HepG2 (cell line): Measurements from ENCODE around the gene PLA2G4D. TPM values are rescaled to one million over a fixed set of nuclear protein-coding genes. Genes with fewer than 3 reads are reported as not detected.

Experiments used
- ATAC-seq: fragments of 200-7000 bp; cut with Tn5 transposase; 3 replicates; pipeline ENCODE4 v1.9.1; 2020; ENCODE audit warnings: mild to moderate bottlenecking, moderate library complexity
- BruUV-seq: library from RNA; stranded (reverse); fragments of 400-500 nt; replicated peaks from 2 replicates; lab custom pipeline; 2021; lab: Mats Ljungman, UMichigan
- CTCF ChIA-PET: fragments of 300-600 bp; formaldehyde crosslinking; extraction: SDS; loops from one replicate; lab custom pipeline; 2021; ENCODE audit warnings: low total read pairs, inconsistent platforms, low intra/inter-chr PET ratio; lab: Yijun Ruan, JAX
- POLR2A ChIA-PET: fragments of 350-600 bp; sonication (Branson Sonifier 250); formaldehyde crosslinking; loops from one replicate; lab custom pipeline; 2020; ENCODE audit warnings: antibody characterized with exemption, inconsistent platforms; lab: Yijun Ruan, JAX
- DNase-seq: peaks from one replicate; pipeline ENCODE4 v3.0.0-alpha.2; 2015; ENCODE audit warnings: low spot score
- FAIRE-seq: peaks from 3 replicates; lab custom pipeline; 2011; peaks lifted over from hg19 to GRCh38; lab: Jason Lieb, UNC
- H2AFZ ChIP-seq: one replicate; pipeline ENCODE4 v1.6.1; 2011; ENCODE audit warnings: low read length, inconsistent platforms
- H3K27ac ChIP-seq: fragments of 300-600 bp; 3 replicates; pipeline ENCODE4 v1.8.0; 2011; ENCODE audit warnings: mixed run types, mild to moderate bottlenecking, mixed read lengths, low read length, inconsistent platforms; ENCODE audit not compliant: insufficient read depth; ENCODE audit errors: extremely low read length
- H3K27me3 ChIP-seq, 2 experiments: fragments of 200-600 bp in 1 of 2; 2 replicates in 1 of 2; 3 replicates in 1 of 2; pipeline versions ENCODE4 v1.6.0 to v1.8.0; 2011; ENCODE audit warnings: low read length in 2 of 2, mild to moderate bottlenecking in 2 of 2, moderate library complexity in 2 of 2, inconsistent platforms in 1 of 2; ENCODE audit not compliant: insufficient read depth in 2 of 2, control insufficient read depth in 1 of 2
- H3K36me3 ChIP-seq, 2 experiments: fragments of 200-600 bp in 1 of 2; replicated peaks in 1 of 2; 2 replicates in 1 of 2; 3 replicates in 1 of 2; pipeline versions ENCODE4 v1.5.1 to v1.8.0; 2011; ENCODE audit warnings: low read length in 2 of 2, inconsistent platforms in 1 of 2; ENCODE audit not compliant: insufficient read depth in 2 of 2, control insufficient read depth in 1 of 2
- H3K4me1 ChIP-seq: 2 replicates; pipeline ENCODE4 v1.5.1; 2012; ENCODE audit warnings: low read length, inconsistent platforms; ENCODE audit not compliant: insufficient read depth
- H3K4me2 ChIP-seq: 2 replicates; pipeline ENCODE4 v1.6.0; 2011; ENCODE audit warnings: low read depth, low read length, inconsistent platforms
- H3K4me3 ChIP-seq, 3 experiments: fragments of 200-600 bp in 1 of 3; sonication (generic), shearing (Covaris generic) in 1 of 3; replicated peaks in 1 of 3; 2 replicates each; pipeline ENCODE4 v1.5.1; 2011 to 2016; ENCODE audit warnings: low read length in 3 of 3, inconsistent platforms in 2 of 3, low read depth in 2 of 3, mild to moderate bottlenecking in 2 of 3, control low read depth in 1 of 3, mixed read lengths in 1 of 3; ENCODE audit not compliant: insufficient read depth in 1 of 3
- H3K79me2 ChIP-seq: one replicate; pipeline ENCODE4 v1.6.1; 2011; ENCODE audit warnings: low read length, inconsistent platforms; ENCODE audit not compliant: insufficient read depth
- H3K9ac ChIP-seq: 2 replicates; pipeline ENCODE4 v1.6.0; 2011; ENCODE audit warnings: mild to moderate bottlenecking, low read depth, low read length, inconsistent platforms; ENCODE audit not compliant: insufficient read depth
- H3K9me3 ChIP-seq: 2 replicates; pipeline ENCODE4 v1.5.1; 2012; ENCODE audit warnings: mild to moderate bottlenecking, low read length
- H4K20me1 ChIP-seq: 2 replicates; pipeline ENCODE4 v1.6.0; 2011; ENCODE audit warnings: inconsistent platforms, mild to moderate bottlenecking, low read length, moderate library complexity; ENCODE audit not compliant: insufficient read depth
- GATAD2A ChIP-seq: IDR thresholded peaks from 2 replicates; pipeline ENCODE4 v1.6.1; 2016
- HNRNPK ChIP-seq: fragments of 200-400 bp; formaldehyde crosslinking; IDR thresholded peaks from 2 replicates; pipeline ENCODE4 v1.6.1; 2018; ENCODE audit warnings: low read length, low read depth, moderate library complexity, mild to moderate bottlenecking; ENCODE audit not compliant: poor library complexity, severe bottlenecking
- ZNF44 ChIP-seq: sonication (generic); formaldehyde crosslinking; IDR thresholded peaks from 2 replicates; pipeline ENCODE4 v1.5.1; 2020; ENCODE audit warnings: mild to moderate bottlenecking, missing genetic modification reagents
- ZNF781 ChIP-seq: sonication (generic); formaldehyde crosslinking; IDR thresholded peaks from 2 replicates; pipeline ENCODE4 v1.5.1; 2020; ENCODE audit warnings: borderline replicate concordance, mild to moderate bottlenecking, missing genetic modification reagents; ENCODE audit errors: not compliant biosample characterization
- WGBS: methylation state at CpG from one replicate; pipeline ENCODE4 v1.1.6; 2017; ENCODE audit warnings: low lambda C conversion rate; 5-methylcytosine and 5-hydroxymethylcytosine counted together
- in situ Hi-C: cut with HindIII; loops from 2 replicates; pipeline ENCODE4 v1.10.0; 2017; ENCODE audit warnings: low pct_unique_long_range_greater_than_20kb; ENCODE audit not compliant: extremely low pct_ligation_motif_present
- intact Hi-C: fragments of 100-400 bp; cut with micrococcal nuclease; formaldehyde crosslinking; loops from one replicate; pipeline ENCODE4 v1.10.0; 2022; ENCODE audit not compliant: unreplicated experiment
- polyA plus RNA-seq, 8 experiments: library from polyadenylated mRNA; depleted of rRNA in 3 of 8; stranded (reverse) in 7 of 8; unstranded in 1 of 8; fragments of >200 nt; fragmentation: Illumina TruSeq in 4 of 8; extraction: Trizol in 4 of 8; gene quantifications; 2 replicates each; pipeline versions ENCODE4 v1.2.1 to v1.2.3, GENCODE V29; 2011 to 2016; ENCODE audit warnings: low read depth in 4 of 8, missing spikeins in 1 of 8, mixed read lengths in 1 of 8; ENCODE audit not compliant: insufficient read depth in 1 of 8
- total RNA-seq, 5 experiments: library from RNA; depleted of rRNA; stranded (reverse); fragments of >200 nt; fragmentation: Illumina TruSeq; extraction: Trizol; gene quantifications; 2 replicates each; pipeline ENCODE4 v1.2.3, GENCODE V29; 2016; ENCODE audit warnings: low read depth in 1 of 5
- TF ChIP-seq, protein P1 (sequence below): sonication (generic); formaldehyde crosslinking; IDR thresholded peaks from 2 replicates; pipeline ENCODE4 v1.8.1; 2022; ENCODE audit warnings: low read depth, mild to moderate bottlenecking, missing genetic modification reagents

PLA2G4D gene
- total and polyA plus RNA-seq, 2 of the 13 experiments (the other 11 are each of a cell fraction or from before 2014, with no cell fraction given): 0.04 to 0.21 TPM

DNA sequence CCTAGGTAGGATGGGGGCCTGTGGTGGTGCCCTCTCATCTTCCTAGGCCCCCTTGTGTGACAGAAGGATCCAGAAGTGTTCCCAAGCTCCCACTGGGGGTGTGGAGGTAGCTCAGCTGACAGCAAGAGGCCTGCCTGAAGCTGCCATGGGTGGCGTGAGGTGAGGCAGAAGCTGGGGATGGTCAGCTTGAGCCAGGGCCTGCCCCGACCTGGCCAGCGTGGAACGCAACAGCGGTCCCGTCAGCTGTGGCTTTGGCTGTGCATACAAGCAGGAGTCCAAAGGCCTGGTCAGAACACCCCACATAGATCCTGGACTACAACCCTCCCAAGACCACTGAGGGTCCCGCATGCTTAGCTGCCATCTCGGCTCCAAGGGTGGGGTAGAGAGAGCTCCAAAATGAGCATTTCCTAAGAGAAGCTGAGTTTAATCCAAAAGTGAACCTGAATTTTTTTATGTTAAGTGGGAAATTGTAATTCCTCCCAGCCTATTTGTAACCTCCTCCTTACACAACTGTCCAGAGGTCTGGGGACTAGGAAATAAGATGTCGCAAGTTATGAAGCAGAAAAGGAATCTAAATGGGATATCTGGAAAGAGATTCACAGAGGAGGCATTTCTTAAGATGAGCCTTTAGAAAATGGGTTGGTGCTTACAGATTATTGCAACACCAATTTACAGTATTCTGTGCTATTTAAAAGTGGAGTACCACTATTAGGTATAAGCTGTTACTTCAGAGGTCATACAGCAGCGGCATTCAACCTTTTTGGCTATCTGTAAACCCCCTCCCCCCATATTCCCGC is 9.9 kb upstream of the PLA2G4D start (continued):
- TF ChIP-seq, protein P1, sequence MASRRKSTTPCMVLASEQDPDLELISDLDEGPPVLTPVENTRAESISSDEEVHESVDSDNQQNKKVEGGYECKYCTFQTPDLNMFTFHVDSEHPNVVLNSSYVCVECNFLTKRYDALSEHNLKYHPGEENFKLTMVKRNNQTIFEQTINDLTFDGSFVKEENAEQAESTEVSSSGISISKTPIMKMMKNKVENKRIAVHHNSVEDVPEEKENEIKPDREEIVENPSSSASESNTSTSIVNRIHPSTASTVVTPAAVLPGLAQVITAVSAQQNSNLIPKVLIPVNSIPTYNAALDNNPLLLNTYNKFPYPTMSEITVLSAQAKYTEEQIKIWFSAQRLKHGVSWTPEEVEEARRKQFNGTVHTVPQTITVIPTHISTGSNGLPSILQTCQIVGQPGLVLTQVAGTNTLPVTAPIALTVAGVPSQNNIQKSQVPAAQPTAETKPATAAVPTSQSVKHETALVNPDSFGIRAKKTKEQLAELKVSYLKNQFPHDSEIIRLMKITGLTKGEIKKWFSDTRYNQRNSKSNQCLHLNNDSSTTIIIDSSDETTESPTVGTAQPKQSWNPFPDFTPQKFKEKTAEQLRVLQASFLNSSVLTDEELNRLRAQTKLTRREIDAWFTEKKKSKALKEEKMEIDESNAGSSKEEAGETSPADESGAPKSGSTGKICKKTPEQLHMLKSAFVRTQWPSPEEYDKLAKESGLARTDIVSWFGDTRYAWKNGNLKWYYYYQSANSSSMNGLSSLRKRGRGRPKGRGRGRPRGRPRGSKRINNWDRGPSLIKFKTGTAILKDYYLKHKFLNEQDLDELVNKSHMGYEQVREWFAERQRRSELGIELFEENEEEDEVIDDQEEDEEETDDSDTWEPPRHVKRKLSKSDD (CRISPR knock-in tag): no peak
- TF ChIP-seq HNRNPK: peak; percentile 15

DNA sequence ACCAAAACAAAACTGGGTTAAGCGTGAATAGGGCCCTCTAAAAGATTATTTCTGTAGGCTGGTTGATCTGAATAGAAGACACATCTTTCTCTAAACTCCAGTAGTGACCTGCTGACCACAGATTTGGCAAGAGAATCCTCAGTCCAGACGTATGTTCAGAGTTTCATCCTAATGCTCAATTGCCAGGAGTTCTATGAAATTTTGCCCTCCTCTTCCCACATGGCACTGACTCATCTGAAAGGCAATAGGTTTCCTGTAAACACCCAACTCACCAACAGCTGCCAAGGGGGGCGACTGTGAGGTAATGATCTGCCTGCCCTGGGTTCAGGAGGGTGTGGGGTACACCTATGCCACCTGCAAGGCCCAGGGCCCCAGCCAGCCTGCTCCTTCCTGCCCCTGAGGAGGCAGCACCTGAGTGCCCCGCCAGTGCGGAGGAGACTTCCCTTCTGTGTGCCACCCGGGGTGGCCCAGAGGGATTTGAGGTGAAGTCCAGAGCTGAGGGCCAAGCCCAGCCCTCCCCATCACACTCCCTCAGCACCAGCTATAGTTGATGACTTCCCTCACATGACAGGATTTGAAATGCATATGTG is 8.4 kb upstream of the PLA2G4D start:
- in situ Hi-C loops: no loop called here
- CTCF ChIA-PET: no interaction called here
- H3K9me3 ChIP-seq: no peaks in the 10 kb centered on the region
- no peaks in the 10 kb centered on the region for H4K20me1 ChIP-seq
- no peaks in the 10 kb centered on the region for H3K79me2 ChIP-seq
- FAIRE-seq (no peak), ATAC-seq (no peak), DNase-seq (no peak)
- peaks cover 1 to 8% of the 10 kb centered on the region in 2 experiments; a peak in 4 of 5 replicates for H3K27me3 ChIP-seq
- POLR2A ChIA-PET: no interaction called here
- no peak overlapping the region for H2AFZ ChIP-seq
- H3K27ac ChIP-seq: no peak overlapping the region
- peaks cover 39% of the 10 kb centered on the region for H3K4me1 ChIP-seq
- no peak overlapping the region for H3K9ac ChIP-seq
- no peaks in the 10 kb centered on the region for H3K36me3 ChIP-seq
- no TSS peak for BruUV-seq
- intact Hi-C loops: no loop called here
- no peak overlapping the region for H3K4me3 ChIP-seq
- 40% methylated on average over 2 of the region's 6 CpGs for WGBS
- TF ChIP-seq ZNF44 (CRISPR knock-in tag): no peak
- TF ChIP-seq GATAD2A: no peak
- no peak for TF ChIP-seq ZNF781 (CRISPR knock-in tag)
- H3K4me2 ChIP-seq: no peak overlapping the region
